Stimulated activated naive CD8-positive, alpha-beta T cell treated with anti-CD3 and anti-CD28 coated beads, Interleukin-15, Interleukin-2, amounts not matched to agents 100 ng/mL and 50 ng/mL, for 24 hours (primary cell): ENCODE data around the gene PIK3C3.
"Not testable (repeated sequence)": the region's sequence is repeated elsewhere in the genome, so short reads cannot be mapped to it uniquely, and the experiment has no call there.

ENCODE experiments used
- H3K27ac Mint-ChIP-seq: one replicate; pipeline ENCODE4 v1.8.0; 2021; ENCODE audit warnings: mild to moderate bottlenecking, mixed read lengths
- H3K27me3 Mint-ChIP-seq: one replicate; pipeline ENCODE4 v1.8.0; 2021; ENCODE audit warnings: mixed read lengths
- H3K36me3 Mint-ChIP-seq: one replicate; pipeline ENCODE4 v1.8.0; 2021; ENCODE audit warnings: low read depth, mixed read lengths
- H3K4me1 Mint-ChIP-seq: one replicate; pipeline ENCODE4 v1.8.0; 2021; ENCODE audit warnings: low read depth, mixed read lengths
- H3K4me3 Mint-ChIP-seq: one replicate; pipeline ENCODE4 v1.8.0; 2021; ENCODE audit warnings: mild to moderate bottlenecking, mixed read lengths
- H3K9me3 Mint-ChIP-seq: one replicate; pipeline ENCODE4 v1.8.0; 2021; ENCODE audit warnings: mixed read lengths

PIK3C3 gene

DNA sequence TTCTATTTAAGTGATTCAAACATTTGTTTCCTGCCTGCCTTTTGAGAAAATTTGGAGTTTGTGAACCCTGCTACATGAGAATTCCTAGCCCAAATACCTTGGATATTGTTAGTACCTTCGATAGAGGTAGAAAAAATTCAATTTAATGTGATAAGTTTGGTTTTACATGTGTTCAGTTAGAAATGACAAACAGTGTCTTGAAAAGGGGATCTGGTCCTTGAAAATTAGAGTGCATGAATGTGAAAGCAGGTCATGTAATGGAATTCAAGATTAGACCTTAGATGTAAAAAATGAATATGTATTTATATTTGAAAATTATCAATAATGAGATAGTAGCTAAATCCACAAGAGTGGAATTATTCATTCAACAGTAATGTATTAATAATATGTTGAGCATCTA lies 70.5 kb downstream of the PIK3C3 start:
- H3K4me3 Mint-ChIP-seq: no peak overlapping the region
- H3K4me1 Mint-ChIP-seq: peaks cover 36% of the 10 kb centered on the region
- H3K27me3 Mint-ChIP-seq: no peaks in the 10 kb centered on the region
- H3K36me3 Mint-ChIP-seq: peaks cover 42% of the 10 kb centered on the region
- no peaks in the 10 kb centered on the region for H3K9me3 Mint-ChIP-seq
- H3K27ac Mint-ChIP-seq: peak overlapping the region; percentile 47

GRCh38 chr18:42025974-42026625 lies 71.1 kb downstream of the PIK3C3 start:
- Mint-ChIP-seq H3K27me3 (no peaks in the 10 kb centered on the region), H3K27ac (no peak overlapping the region), H3K36me3 (peaks cover 43% of the 10 kb centered on the region)

GRCh38 chr18:42028247-42028832 lies 73.3 kb downstream of the PIK3C3 start:
- no peak overlapping the region for H3K27ac Mint-ChIP-seq
- H3K4me1 Mint-ChIP-seq: peaks cover 36% of the 10 kb centered on the region
- H3K4me3 Mint-ChIP-seq: no peak overlapping the region
- H3K9me3 Mint-ChIP-seq: no peaks in the 10 kb centered on the region
- no peaks in the 10 kb centered on the region for H3K27me3 Mint-ChIP-seq
- peaks cover 44% of the 10 kb centered on the region for H3K36me3 Mint-ChIP-seq

More at GRCh38 chr18:42025974-42026625, 71.1 kb downstream of the PIK3C3 start:
- Mint-ChIP-seq H3K9me3 (no peaks in the 10 kb centered on the region), H3K4me1 (peaks cover 36% of the 10 kb centered on the region), H3K4me3 (no peak overlapping the region)

DNA sequence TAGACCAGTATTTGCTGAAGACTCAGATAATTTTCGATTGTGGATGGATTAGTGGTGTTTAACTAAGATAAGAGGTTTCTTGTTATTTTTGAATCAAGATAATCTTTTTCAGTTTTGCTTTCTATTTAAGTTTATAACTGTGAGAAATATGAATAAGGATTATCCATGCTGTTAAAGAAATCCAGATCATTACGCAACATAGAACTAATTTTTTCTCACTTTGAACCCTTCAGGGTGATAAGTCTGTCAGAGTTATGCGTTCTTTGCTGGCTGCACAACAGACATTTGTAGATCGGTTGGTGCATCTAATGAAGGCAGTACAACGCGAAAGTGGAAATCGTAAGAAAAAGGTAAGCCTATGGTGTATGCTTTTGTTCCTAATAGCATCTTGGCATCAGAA lies 74.1 kb downstream of the PIK3C3 start:
- Mint-ChIP-seq H3K36me3 (peaks cover 48% of the 10 kb centered on the region), H3K9me3 (no peaks in the 10 kb centered on the region), H3K4me3 (no peak overlapping the region), H3K27me3 (no peaks in the 10 kb centered on the region), H3K4me1 (peaks cover 31% of the 10 kb centered on the region), H3K27ac (no peak overlapping the region)

GRCh38 chr18:42030586-42031182 lies 75.7 kb downstream of the PIK3C3 start:
- no peaks in the 10 kb centered on the region for H3K27me3 Mint-ChIP-seq
- no peak overlapping the region for H3K27ac Mint-ChIP-seq
- peaks cover 15% of the 10 kb centered on the region for H3K4me1 Mint-ChIP-seq
- no peaks in the 10 kb centered on the region for H3K9me3 Mint-ChIP-seq
- peaks cover 48% of the 10 kb centered on the region for H3K36me3 Mint-ChIP-seq
- no peak overlapping the region for H3K4me3 Mint-ChIP-seq

DNA sequence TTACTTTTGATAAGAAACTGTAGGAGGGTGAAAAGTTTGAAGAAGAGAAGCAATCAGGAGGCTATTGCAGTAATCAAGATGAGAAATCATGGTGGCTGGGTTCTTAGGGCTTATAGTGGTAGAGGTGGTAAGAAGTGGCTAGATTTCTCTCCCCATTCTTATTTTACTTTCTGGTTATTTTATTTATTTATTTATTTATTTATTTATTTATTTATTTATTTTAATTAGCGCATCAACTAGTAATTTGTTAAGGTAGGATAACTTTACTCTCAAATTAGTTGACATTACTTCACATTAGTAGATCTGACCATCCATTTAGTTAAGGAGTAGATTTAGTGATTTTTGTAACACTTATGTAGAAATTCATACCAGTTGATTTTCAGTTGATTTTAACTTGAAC lies 77.4 kb downstream of the PIK3C3 start:
- Mint-ChIP-seq H3K36me3 (peaks cover 57% of the 10 kb centered on the region), H3K27ac (no peak overlapping the region), H3K4me1 (peaks cover 4% of the 10 kb centered on the region), H3K27me3 (no peaks in the 10 kb centered on the region), H3K4me3 (no peak overlapping the region), H3K9me3 (no peaks in the 10 kb centered on the region)

GRCh38 chr18:42033137-42033810 lies 78.2 kb downstream of the PIK3C3 start:
- Mint-ChIP-seq H3K4me3 (no peak overlapping the region), H3K27ac (no peak overlapping the region), H3K9me3 (no peaks in the 10 kb centered on the region), H3K4me1 (peaks cover 4% of the 10 kb centered on the region), H3K36me3 (peaks cover 64% of the 10 kb centered on the region), H3K27me3 (no peaks in the 10 kb centered on the region)

- no peaks in the 10 kb centered on the region for H3K27me3 Mint-ChIP-seq
- H3K4me3 Mint-ChIP-seq: no peak overlapping the region
- H3K4me1 Mint-ChIP-seq: no peaks in the 10 kb centered on the region
- peaks cover 56% of the 10 kb centered on the region for H3K36me3 Mint-ChIP-seq
- no peaks in the 10 kb centered on the region for H3K9me3 Mint-ChIP-seq
- H3K27ac Mint-ChIP-seq: no peak overlapping the region
Observed at GRCh38 chr18:42038936-42039335, 83.9 kb downstream of the PIK3C3 start.

DNA sequence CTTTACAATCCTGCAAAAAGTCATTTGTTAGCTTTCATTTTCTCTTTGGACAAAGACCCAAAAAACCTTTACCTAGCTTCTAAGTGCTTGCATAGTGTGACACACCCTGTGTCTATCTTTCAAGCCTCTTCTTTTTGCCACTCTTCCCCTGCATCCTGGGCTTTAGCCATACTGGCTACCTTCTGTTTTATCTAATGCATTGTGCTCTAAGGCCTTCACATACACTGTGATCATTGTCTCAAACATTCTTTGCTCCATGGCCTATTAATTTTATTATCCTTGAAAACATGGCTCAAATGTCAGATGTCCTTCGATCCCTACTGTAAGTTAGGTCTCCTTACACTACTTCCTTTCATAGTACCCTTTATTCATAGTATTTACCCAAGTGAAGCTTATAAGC lies 84.4 kb downstream of the PIK3C3 start:
- H3K4me1 Mint-ChIP-seq: no peaks in the 10 kb centered on the region
- no peaks in the 10 kb centered on the region for H3K9me3 Mint-ChIP-seq
- H3K27ac Mint-ChIP-seq: no peak overlapping the region
- H3K36me3 Mint-ChIP-seq: peaks cover 57% of the 10 kb centered on the region
- H3K4me3 Mint-ChIP-seq: no peak overlapping the region
- H3K27me3 Mint-ChIP-seq: no peaks in the 10 kb centered on the region

- peaks cover 53% of the 10 kb centered on the region for H3K36me3 Mint-ChIP-seq
- H3K27ac Mint-ChIP-seq: no peak overlapping the region
- no peaks in the 10 kb centered on the region for H3K27me3 Mint-ChIP-seq
- H3K9me3 Mint-ChIP-seq: no peaks in the 10 kb centered on the region
- H3K4me3 Mint-ChIP-seq: no peak overlapping the region
- H3K4me1 Mint-ChIP-seq: peaks cover 3% of the 10 kb centered on the region
Observed at GRCh38 chr18:42041793-42042192, 86.8 kb downstream of the PIK3C3 start.

- Mint-ChIP-seq H3K36me3 (peaks cover 40% of the 10 kb centered on the region), H3K4me1 (peaks cover 3% of the 10 kb centered on the region), H3K9me3 (no peaks in the 10 kb centered on the region), H3K27ac (peak overlapping the region; percentile 1), H3K27me3 (no peaks in the 10 kb centered on the region), H3K4me3 (no peak overlapping the region)
Observed at GRCh38 chr18:42045346-42045745, 90.3 kb downstream of the PIK3C3 start.

DNA sequence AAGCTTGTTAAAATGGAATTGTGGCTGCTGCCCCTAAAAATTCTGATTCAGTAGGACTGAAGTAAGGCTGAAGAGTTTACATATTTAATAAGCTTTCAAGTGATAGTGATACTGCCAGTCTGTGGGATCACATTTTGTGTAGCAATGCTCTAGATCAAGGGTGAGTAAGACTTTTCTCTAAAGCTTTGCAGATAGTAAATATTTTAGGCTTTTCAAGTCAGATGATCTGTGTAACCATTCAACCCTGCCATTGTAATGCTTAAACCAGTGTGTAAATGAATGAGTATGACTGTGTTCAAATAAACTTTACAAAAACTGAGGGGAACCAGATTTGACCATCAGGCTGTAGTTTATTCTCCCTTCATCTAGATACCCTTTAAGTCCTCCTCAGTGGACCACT lies 92.7 kb downstream of the PIK3C3 start:
- peaks cover 9% of the 10 kb centered on the region for H3K4me1 Mint-ChIP-seq
- H3K4me3 Mint-ChIP-seq: no peak overlapping the region
- H3K9me3 Mint-ChIP-seq: no peaks in the 10 kb centered on the region
- H3K27ac Mint-ChIP-seq: no peak overlapping the region
- H3K36me3 Mint-ChIP-seq: peaks cover 44% of the 10 kb centered on the region
- no peaks in the 10 kb centered on the region for H3K27me3 Mint-ChIP-seq

GRCh38 chr18:42048158-42048557 lies 93.1 kb downstream of the PIK3C3 start:
- no peaks in the 10 kb centered on the region for H3K27me3 Mint-ChIP-seq
- peaks cover 43% of the 10 kb centered on the region for H3K36me3 Mint-ChIP-seq
- H3K9me3 Mint-ChIP-seq: no peaks in the 10 kb centered on the region
- H3K4me3 Mint-ChIP-seq: no peak overlapping the region
- H3K4me1 Mint-ChIP-seq: peaks cover 12% of the 10 kb centered on the region
- no peak overlapping the region for H3K27ac Mint-ChIP-seq

GRCh38 chr18:42049536-42049935 lies 94.5 kb downstream of the PIK3C3 start:
- H3K27me3 Mint-ChIP-seq, H3K4me3 Mint-ChIP-seq, H3K9me3 Mint-ChIP-seq, H3K27ac Mint-ChIP-seq: not testable (repeated sequence)
- H3K4me1 Mint-ChIP-seq: peaks cover 18% of the 10 kb centered on the region
- peaks cover 35% of the 10 kb centered on the region for H3K36me3 Mint-ChIP-seq

DNA sequence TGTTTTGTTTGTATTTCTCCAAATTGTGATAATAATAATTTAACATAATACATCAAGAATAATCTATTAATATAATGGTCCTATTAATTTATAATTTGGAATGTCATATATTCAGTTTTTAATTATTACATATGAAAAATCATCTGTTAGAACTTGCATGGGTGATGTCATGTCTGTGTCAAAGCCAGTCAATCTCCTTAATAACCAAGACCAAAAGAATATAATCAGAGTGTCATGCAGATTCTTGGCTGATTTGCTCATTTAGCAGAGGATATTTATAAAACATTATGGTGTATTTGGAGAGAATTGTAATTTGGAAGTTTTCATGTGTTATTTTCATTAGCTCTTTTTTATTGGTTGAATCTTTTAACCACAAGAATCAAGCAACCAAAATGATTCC lies 96.4 kb downstream of the PIK3C3 start:
- Mint-ChIP-seq H3K4me3 (no peak overlapping the region), H3K4me1 (peaks cover 15% of the 10 kb centered on the region), H3K9me3 (no peaks in the 10 kb centered on the region), H3K27ac (no peak overlapping the region), H3K36me3 (peaks cover 36% of the 10 kb centered on the region), H3K27me3 (no peaks in the 10 kb centered on the region)
